Activated CD4-positive, alpha-beta T cell treated with anti-CD3 and anti-CD28 coated beads for 36 hours (primary cell): ENCODE results near the gene GALNT6. TPM values are rescaled to one million over a fixed set of nuclear protein-coding genes. Genes with fewer than 3 reads are reported as not detected.
A peak's percentile ranks its signal among the peaks of the same experiment; 100 is the strongest.
"Not testable (repeated sequence)": the region's sequence is repeated elsewhere in the genome, so short reads cannot be mapped to it uniquely, and the experiment has no call there.

Experiments
- ATAC-seq: fragments of 200-7000 bp; cut with Tn5 transposase; one replicate; pipeline ENCODE4 v1.10.0; 2021; ENCODE audit warnings: mild to moderate bottlenecking, moderate library complexity
- CTCF ChIA-PET: fragments of 350-600 bp; sonication (Branson Sonifier 250); formaldehyde crosslinking; loops from one replicate; lab custom pipeline; 2021; ENCODE audit warnings: antibody characterized with exemption; lab: Charles Lee
- POLR2A ChIA-PET: fragments of 350-600 bp; sonication (Branson Sonifier 250); formaldehyde crosslinking; loops from one replicate; lab custom pipeline; 2021; ENCODE audit warnings: antibody characterized with exemption, inconsistent platforms; lab: Charles Lee
- DNase-seq: peaks from one replicate; pipeline ENCODE4 v3.0.0-alpha.2; 2020
- H3K27ac Mint-ChIP-seq: one replicate; pipeline ENCODE4 v1.8.0; 2021; ENCODE audit warnings: mixed read lengths
- H3K27me3 Mint-ChIP-seq: one replicate; pipeline ENCODE4 v1.8.0; 2021; ENCODE audit warnings: mixed read lengths
- H3K36me3 Mint-ChIP-seq: one replicate; pipeline ENCODE4 v1.8.0; 2021; ENCODE audit warnings: low read depth, mixed read lengths
- H3K4me1 Mint-ChIP-seq: one replicate; pipeline ENCODE4 v1.8.0; 2021; ENCODE audit warnings: mixed read lengths
- H3K4me3 Mint-ChIP-seq: one replicate; pipeline ENCODE4 v1.8.0; 2021; ENCODE audit warnings: mild to moderate bottlenecking, moderate library complexity, mixed read lengths
- H3K9me3 Mint-ChIP-seq: one replicate; pipeline ENCODE4 v1.8.0; 2021; ENCODE audit warnings: low read depth, mixed read lengths
- intact Hi-C, 2 experiments: fragments of 100-400 bp; cut with DNase I in 1 of 2; cut with micrococcal nuclease in 1 of 2; formaldehyde crosslinking; loops; one replicate each; pipeline versions ENCODE4 v1.14.2 to v1.15.1; 2022 to 2024; cut with DNase I, micrococcal nuclease
- total RNA-seq, 2 experiments: library from RNA; stranded (reverse); gene quantifications; one replicate each; pipeline ENCODE4 v1.2.3, GENCODE V29; 2021

The GALNT6 gene
- total RNA-seq, 2 experiments from 2014 or later: 11.7 to 12.0 TPM

DNA sequence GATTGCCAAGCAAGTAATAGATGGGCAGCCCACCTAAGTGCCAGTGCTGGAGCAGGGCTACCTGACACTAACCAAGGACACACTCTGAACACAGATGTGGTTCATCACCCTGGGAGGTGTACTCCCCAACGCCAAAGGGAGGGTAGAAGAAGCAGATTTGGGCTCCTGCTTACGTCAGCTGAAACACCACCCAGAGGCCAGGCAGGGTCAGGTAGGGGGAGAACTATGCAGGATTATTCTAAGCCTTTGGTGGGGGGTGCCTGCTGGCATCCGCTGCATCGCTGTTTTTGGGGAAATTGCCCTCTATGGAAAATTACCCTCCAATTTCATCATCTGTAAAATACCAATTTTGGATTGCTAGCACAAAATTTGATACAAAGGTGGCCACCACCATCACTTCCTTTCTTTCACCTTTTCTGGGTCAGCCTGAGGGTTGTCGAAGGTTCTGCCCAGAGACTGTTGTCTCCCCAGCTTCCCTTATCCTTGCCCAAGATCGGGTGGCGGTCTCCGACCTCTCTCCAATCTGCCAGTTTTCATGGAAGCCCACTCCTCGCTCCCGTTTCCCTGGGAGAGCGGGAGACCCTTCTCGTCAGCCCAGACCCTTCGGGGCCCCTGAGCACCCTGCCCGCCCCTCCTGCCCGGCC lies 67.8 kb downstream of the GALNT6 start:
- POLR2A ChIA-PET: no interaction called here
- peak; percentile 74 for DNase-seq

DNA sequence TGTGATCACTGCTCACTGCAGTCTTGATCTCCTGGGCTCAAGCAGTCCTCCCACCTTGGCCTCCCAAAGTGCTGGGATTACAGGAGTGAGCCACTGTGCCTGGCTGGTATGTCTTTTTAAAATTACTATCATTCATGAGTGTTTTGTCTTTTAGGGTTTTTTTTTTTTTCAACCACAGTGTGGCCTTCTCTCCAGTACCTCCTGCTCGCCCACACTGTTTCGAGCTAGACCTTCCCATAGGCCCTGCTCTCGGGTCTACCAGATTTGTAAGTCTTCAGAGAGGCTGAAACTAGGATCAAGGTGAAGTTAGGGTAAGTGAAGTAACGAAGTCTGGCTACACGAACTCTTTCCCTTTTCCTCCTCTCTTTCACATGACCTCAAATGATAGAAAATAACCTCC lies 68.8 kb downstream of the GALNT6 start:
- ATAC-seq (peak; percentile 28), DNase-seq (peak; percentile 67)
- Mint-ChIP-seq H3K4me3 (peak overlapping the region; percentile 87), H3K27ac (peak overlapping the region; percentile 97), H3K4me1 (peaks cover 78% of the 10 kb centered on the region), H3K27me3 (no peaks in the 10 kb centered on the region), H3K36me3 (peaks cover 35% of the 10 kb centered on the region), H3K9me3 (no peaks in the 10 kb centered on the region)
- ChIA-PET POLR2A (interaction anchor here (0.6 kb wide), 1 partner anchor 29 kb away, joined by 3 read pairs; no protein-coding TSS in a partner anchor), CTCF (interaction anchor here (0.6 to 4.5 kb wide), 7 partner anchors 13 to 747 kb away, joined by 3 to 22 read pairs (median 4); partner anchors contain the start of genes ATG101 and POU6F1)
- intact Hi-C loops: loop anchor here (2.0 to 5.0 kb wide), 5 partner anchors 55 to 240 kb away; partner anchors contain the start of genes CSRNP2 (in 1 of the 2), DAZAP2 (in 1 of the 2), POU6F1 (in 1 of the 2) and TFCP2 (in 1 of the 2)

More for the DNA sequence above, 67.8 kb downstream of the GALNT6 start:
- Mint-ChIP-seq H3K9me3 (no peaks in the 10 kb centered on the region), H3K4me1 (peaks cover 78% of the 10 kb centered on the region), H3K36me3 (peaks cover 29% of the 10 kb centered on the region), H3K27me3 (no peaks in the 10 kb centered on the region), H3K4me3 (peak overlapping the region; percentile 87), H3K27ac (peak overlapping the region; percentile 97)
- intact Hi-C loops: loop anchor here (2.0 to 5.0 kb wide), 5 partner anchors 56 to 241 kb away; partner anchors contain the start of genes CSRNP2 (in 1 of the 2), DAZAP2 (in 1 of the 2), POU6F1 (in 1 of the 2) and TFCP2 (in 1 of the 2)
- CTCF ChIA-PET: interaction anchor here (0.9 to 4.5 kb wide), 4 partner anchors 12 to 106 kb away, joined by 3 to 22 read pairs (median 8); partner anchors contain the start of gene POU6F1
- peak; percentile 59 for ATAC-seq

- ATAC-seq (no peak), DNase-seq (no peak)
- ChIA-PET CTCF (interaction anchor here (0.6 to 4.5 kb wide), 9 partner anchors 8 to 250 kb away, joined by 3 to 22 read pairs (median 5); partner anchors contain the start of genes POU6F1 and SMAGP), POLR2A (interaction anchor here (0.6 kb wide), 1 partner anchor 28 kb away, joined by 3 read pairs; no protein-coding TSS in a partner anchor)
- no peaks in the 10 kb centered on the region for H3K27me3 Mint-ChIP-seq
- intact Hi-C loops: loop anchor here (2.0 to 5.0 kb wide), 5 partner anchors 55 to 239 kb away; partner anchors contain the start of genes CSRNP2 (in 1 of the 2), DAZAP2 (in 1 of the 2), POU6F1 (in 1 of the 2) and TFCP2 (in 1 of the 2)
- H3K4me3 Mint-ChIP-seq: peak overlapping the region; percentile 87
- no peaks in the 10 kb centered on the region for H3K9me3 Mint-ChIP-seq
- peaks cover 77% of the 10 kb centered on the region for H3K4me1 Mint-ChIP-seq
- H3K36me3 Mint-ChIP-seq: peaks cover 39% of the 10 kb centered on the region
- peak overlapping the region; percentile 79 for H3K27ac Mint-ChIP-seq
Measured at GRCh38 chr12:51321882-51322281, 69.3 kb downstream of the GALNT6 start.

DNA sequence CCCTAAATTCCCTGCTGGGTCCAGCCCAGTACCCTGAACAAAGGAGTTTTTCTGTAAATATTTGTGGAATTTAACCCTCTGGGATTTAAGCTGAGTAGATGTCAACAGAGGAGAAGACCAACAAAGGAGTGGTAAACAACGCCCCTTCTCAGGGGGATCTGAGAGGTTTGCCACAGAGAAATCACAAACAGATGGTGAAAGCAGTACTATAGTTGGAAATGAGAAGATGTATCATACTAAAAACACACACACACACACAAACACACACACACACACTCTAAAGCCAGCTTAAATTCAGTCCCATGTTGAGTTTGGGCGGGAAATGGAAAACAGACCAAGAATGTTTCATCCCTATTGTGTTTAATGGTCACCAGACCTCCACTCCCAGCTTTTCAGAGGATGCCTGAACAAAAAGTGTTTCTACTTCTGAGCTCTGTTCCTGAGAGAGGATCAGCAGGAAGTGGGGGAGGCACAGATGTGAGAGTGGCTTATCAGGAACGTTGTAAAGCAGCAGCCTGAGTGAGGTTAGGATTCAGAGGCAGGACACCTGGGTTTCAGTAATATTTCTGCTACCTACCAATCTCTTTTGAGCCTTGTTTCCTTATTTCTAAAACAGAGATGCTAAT lies 70.4 kb downstream of the GALNT6 start:
- CTCF ChIA-PET: interaction anchor here (0.5 to 4.5 kb wide), 10 partner anchors 8 to 75 kb away, joined by 3 to 22 read pairs (median 4); partner anchors contain the start of gene SMAGP
- no peak for ATAC-seq
- Mint-ChIP-seq H3K36me3 (peaks cover 43% of the 10 kb centered on the region), H3K27me3 (no peaks in the 10 kb centered on the region), H3K4me3 (peak overlapping the region; percentile 87), H3K4me1 (peaks cover 75% of the 10 kb centered on the region), H3K9me3 (no peaks in the 10 kb centered on the region), H3K27ac (peak overlapping the region; percentile 79)
- intact Hi-C loops: loop anchor here in 1 of 2 experiments (5.0 kb wide), 1 partner anchor 54 kb away; no protein-coding TSS in a partner anchor
- POLR2A ChIA-PET: interaction anchor here (0.7 to 0.9 kb wide), 3 partner anchors 15 to 296 kb away, joined by 3 read pairs; no protein-coding TSS in a partner anchor
- no peak for DNase-seq

- DNase-seq (no peak), ATAC-seq (no peak)
- Mint-ChIP-seq H3K27me3 (no peaks in the 10 kb centered on the region), H3K36me3 (peaks cover 43% of the 10 kb centered on the region), H3K9me3 (no peaks in the 10 kb centered on the region), H3K4me3 (no peak overlapping the region), H3K4me1 (peaks cover 76% of the 10 kb centered on the region), H3K27ac (peak overlapping the region; percentile 79)
- intact Hi-C loops: loop anchor here in 1 of 2 experiments (5.0 kb wide), 1 partner anchor 53 kb away; no protein-coding TSS in a partner anchor
- ChIA-PET POLR2A (interaction anchor here (0.7 to 0.9 kb wide), 2 partner anchors 14 to 296 kb away, joined by 3 read pairs; no protein-coding TSS in a partner anchor), CTCF (interaction anchor here (0.5 to 2.5 kb wide), 7 partner anchors 10 to 50 kb away, joined by 3 to 13 read pairs (median 5); partner anchors contain the start of gene SMAGP)
Measured at GRCh38 chr12:51320311-51320694, 70.9 kb downstream of the GALNT6 start.

GRCh38 chr12:51318846-51319599 lies 72.2 kb downstream of the GALNT6 start:
- Mint-ChIP-seq H3K27me3 (no peaks in the 10 kb centered on the region), H3K9me3 (no peaks in the 10 kb centered on the region), H3K27ac (peak overlapping the region; percentile 92), H3K36me3 (peaks cover 40% of the 10 kb centered on the region), H3K4me1 (peaks cover 66% of the 10 kb centered on the region), H3K4me3 (peak overlapping the region; percentile 44)
- DNase-seq (peak; percentile 33), ATAC-seq (peak; percentile 40)
- ChIA-PET CTCF (interaction anchor here (1.2 to 2.5 kb wide), 4 partner anchors 11 to 80 kb away, joined by 3 to 13 read pairs (median 6); partner anchors contain the start of gene DAZAP2), POLR2A (interaction anchor here (0.6 kb wide), 3 partner anchors 44 to 237 kb away, joined by 3 to 5 read pairs (median 4); no protein-coding TSS in a partner anchor)
- intact Hi-C loops: no loop called here

- Mint-ChIP-seq H3K27ac (peak overlapping the region; percentile 92), H3K4me1 (peaks cover 70% of the 10 kb centered on the region), H3K36me3 (peaks cover 44% of the 10 kb centered on the region)
- H3K27me3 Mint-ChIP-seq, H3K4me3 Mint-ChIP-seq, H3K9me3 Mint-ChIP-seq, DNase-seq, intact Hi-C loops: not testable (repeated sequence)
- peak; percentile 20 for ATAC-seq
- CTCF ChIA-PET: interaction anchor here (0.6 to 2.5 kb wide), 10 partner anchors 11 to 492 kb away, joined by 3 to 13 read pairs (median 3); partner anchors contain the start of gene DAZAP2
- POLR2A ChIA-PET: interaction anchor here (0.6 kb wide), 1 partner anchor 43 kb away, joined by 5 read pairs; no protein-coding TSS in a partner anchor
Measured at GRCh38 chr12:51318057-51318806, 73.0 kb downstream of the GALNT6 start.

DNA sequence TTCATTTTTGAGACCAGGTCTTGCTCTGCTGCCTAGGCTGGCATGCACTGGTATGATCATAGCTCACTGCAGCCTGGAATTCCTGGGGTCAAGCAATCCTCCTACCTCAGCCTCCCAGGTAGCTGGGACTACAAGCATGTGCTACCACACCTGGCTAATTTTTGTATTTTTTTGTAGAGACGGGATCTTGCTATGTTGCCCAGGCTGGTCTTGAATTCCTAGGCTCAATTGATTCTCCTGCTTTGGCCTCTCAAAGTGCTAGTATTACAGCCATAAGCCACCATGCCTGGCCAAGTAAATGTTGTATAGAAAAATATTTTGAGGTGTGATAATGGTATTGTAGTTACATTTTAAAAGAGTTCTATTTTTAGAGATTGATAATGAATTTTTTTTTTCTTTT lies 79.8 kb downstream of the GALNT6 start:
- Mint-ChIP-seq H3K9me3 (no peaks in the 10 kb centered on the region), H3K4me3 (no peak overlapping the region), H3K27me3 (no peaks in the 10 kb centered on the region), H3K36me3 (peaks cover 32% of the 10 kb centered on the region), H3K27ac (no peak overlapping the region), H3K4me1 (peaks cover 47% of the 10 kb centered on the region)
- CTCF ChIA-PET: interaction anchor here (0.7 to 2.2 kb wide), 2 partner anchors 30 to 83 kb away, joined by 4 to 11 read pairs; no protein-coding TSS in a partner anchor
- intact Hi-C loops: no loop called here
- POLR2A ChIA-PET: interaction anchor here (0.7 kb wide), 1 partner anchor 20 kb away, joined by 4 read pairs; no protein-coding TSS in a partner anchor
- ATAC-seq (no peak), DNase-seq (no peak)

DNA sequence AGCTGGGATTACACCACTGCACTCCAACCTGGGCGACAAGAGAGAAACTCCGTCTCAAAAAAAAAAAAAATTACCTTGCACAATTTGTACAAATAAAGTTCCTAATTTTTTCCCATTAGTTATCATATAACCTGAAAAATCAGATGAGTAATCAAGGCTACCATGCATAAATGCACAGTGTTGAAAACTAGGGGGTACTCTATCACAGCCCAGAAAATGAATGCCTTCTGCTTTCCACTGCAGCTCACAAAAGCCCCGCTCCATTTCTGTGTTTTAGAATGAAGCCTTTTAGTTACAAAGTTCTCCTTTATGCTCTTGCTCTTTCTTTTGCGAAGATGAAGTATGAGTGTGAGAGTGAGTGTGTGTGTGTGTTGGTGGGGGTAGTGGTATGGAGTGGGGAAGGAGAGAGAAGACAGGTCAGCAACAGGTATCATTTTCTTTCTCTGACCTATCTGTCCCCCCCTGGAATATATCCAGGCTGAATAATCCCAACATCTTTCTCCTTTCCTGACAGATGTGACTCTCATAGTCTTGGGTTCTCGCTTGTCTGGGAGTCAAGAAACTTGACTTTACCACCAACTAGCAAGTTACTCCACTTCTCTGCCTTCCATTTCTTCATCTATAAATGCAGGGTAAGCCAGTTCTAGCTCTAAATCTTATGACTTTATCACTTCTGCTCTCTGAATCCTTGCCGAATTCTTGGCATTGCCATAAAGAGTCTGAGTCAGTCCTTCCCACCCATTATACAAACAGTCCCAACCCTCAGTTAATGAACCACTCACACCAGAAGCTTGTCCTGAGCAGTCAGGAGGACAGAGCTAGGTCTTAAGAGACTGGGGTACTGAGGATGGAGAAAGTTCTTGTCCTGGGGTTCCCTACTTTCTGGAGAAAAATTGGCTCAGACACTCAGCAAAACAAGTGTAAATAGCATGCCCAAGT lies 83.3 kb downstream of the GALNT6 start:
- intact Hi-C loops: no loop called here
- Mint-ChIP-seq H3K27ac (peak overlapping the region; percentile 22), H3K4me3 (no peak overlapping the region), H3K36me3 (peaks cover 36% of the 10 kb centered on the region), H3K4me1 (peaks cover 44% of the 10 kb centered on the region), H3K9me3 (no peaks in the 10 kb centered on the region), H3K27me3 (no peaks in the 10 kb centered on the region)
- DNase-seq (no peak), ATAC-seq (no peak)
- POLR2A ChIA-PET: no interaction called here
- CTCF ChIA-PET: interaction anchor here (1.0 to 2.6 kb wide), 7 partner anchors 12 to 43 kb away, joined by 3 to 9 read pairs (median 4); no protein-coding TSS in a partner anchor
